Astrocyte (in vitro differentiated cells and primary cell): ENCODE data around the gene GSE1. TPM values are rescaled to one million over a fixed set of nuclear protein-coding genes. Genes with fewer than 3 reads are reported as not detected.

ENCODE experiments used
- DNase-seq: peaks from one replicate; pipeline ENCODE4 v3.0.0-alpha.2; 2010; ENCODE audit warnings: low read depth
- FAIRE-seq: peaks from 2 replicates; lab custom pipeline; 2011; peaks lifted over from hg19 to GRCh38; lab: Jason Lieb, UNC
- H2AFZ ChIP-seq: 2 replicates; pipeline ENCODE4 v1.6.0; 2012; ENCODE audit warnings: low read depth, low read length, inconsistent platforms
- H3K27ac ChIP-seq: 2 replicates; pipeline ENCODE4 v1.5.1; 2011; ENCODE audit warnings: low read depth, low read length, inconsistent platforms
- H3K27me3 ChIP-seq: 2 replicates; pipeline ENCODE4 v1.6.0; 2011; ENCODE audit warnings: low read length, inconsistent platforms; ENCODE audit not compliant: insufficient read depth
- H3K36me3 ChIP-seq: 2 replicates; pipeline ENCODE4 v1.5.1; 2011; ENCODE audit warnings: low read length, inconsistent platforms; ENCODE audit not compliant: insufficient read depth
- H3K4me1 ChIP-seq: 2 replicates; pipeline ENCODE4 v1.5.1; 2011; ENCODE audit warnings: low read length, inconsistent platforms; ENCODE audit not compliant: insufficient read depth
- H3K4me2 ChIP-seq: 2 replicates; pipeline ENCODE4 v1.6.0; 2012; ENCODE audit warnings: low read length, inconsistent platforms
- H3K4me3 ChIP-seq: 2 replicates; pipeline ENCODE4 v1.5.1; 2011; ENCODE audit warnings: low read depth, mild to moderate bottlenecking, low read length, inconsistent platforms; ENCODE audit not compliant: insufficient read depth
- H3K79me2 ChIP-seq: 2 replicates; pipeline ENCODE4 v1.6.0; 2012; ENCODE audit warnings: mild to moderate bottlenecking, low read length, inconsistent platforms; ENCODE audit not compliant: insufficient read depth
- H3K9ac ChIP-seq: 2 replicates; pipeline ENCODE4 v1.6.0; 2012; ENCODE audit warnings: mild to moderate bottlenecking, low read length, inconsistent platforms
- H3K9me3 ChIP-seq: 2 replicates; pipeline ENCODE4 v1.5.1; 2012; ENCODE audit warnings: low read depth, mild to moderate bottlenecking, low read length, inconsistent platforms; ENCODE audit not compliant: insufficient read depth
- H4K20me1 ChIP-seq: 2 replicates; pipeline ENCODE4 v1.6.0; 2012; ENCODE audit warnings: low read length, inconsistent platforms; ENCODE audit not compliant: insufficient read depth
- H3K27ac Mint-ChIP-seq: one replicate; pipeline ENCODE4 v1.8.0; 2021; ENCODE audit warnings: mild to moderate bottlenecking, mixed read lengths; ENCODE audit not compliant: unreplicated experiment
- H3K27me3 Mint-ChIP-seq: one replicate; pipeline ENCODE4 v1.8.0; 2021; ENCODE audit warnings: low read depth, mixed read lengths; ENCODE audit not compliant: unreplicated experiment
- H3K36me3 Mint-ChIP-seq: one replicate; pipeline ENCODE4 v1.8.0; 2021; ENCODE audit warnings: low read depth, mixed read lengths; ENCODE audit not compliant: unreplicated experiment
- H3K4me1 Mint-ChIP-seq: one replicate; pipeline ENCODE4 v1.8.0; 2021; ENCODE audit warnings: low read depth, mixed read lengths; ENCODE audit not compliant: unreplicated experiment
- H3K4me3 Mint-ChIP-seq: one replicate; pipeline ENCODE4 v1.8.0; 2021; ENCODE audit warnings: mild to moderate bottlenecking, moderate library complexity, mixed read lengths; ENCODE audit not compliant: unreplicated experiment
- H3K9me3 Mint-ChIP-seq: one replicate; pipeline ENCODE4 v1.8.0; 2021; ENCODE audit warnings: mild to moderate bottlenecking, mixed read lengths; ENCODE audit not compliant: unreplicated experiment
- EZH2 ChIP-seq: IDR thresholded peaks from 2 replicates; pipeline ENCODE4 v1.6.1; 2012; ENCODE audit warnings: mild to moderate bottlenecking, low read length, inconsistent platforms; ENCODE audit not compliant: insufficient read depth
- total RNA-seq: library from RNA; stranded (reverse); gene quantifications from 2 replicates; pipeline ENCODE4 v1.2.1, GENCODE V29; 2021
- TF ChIP-seq, protein P1 (sequence below): IDR thresholded peaks from 2 replicates; pipeline ENCODE4 v1.5.1; 2011; ENCODE audit warnings: low read depth, mild to moderate bottlenecking, inconsistent platforms, low read length, moderate library complexity; ENCODE audit not compliant: insufficient read depth

The GSE1 gene
- total RNA-seq, 1 donor from 2014 or later: 35.0 TPM

- Histone ChIP-seq H3K79me2 (peaks cover 23% of the 10 kb centered on the region), H3K4me1 (peaks cover 45% of the 10 kb centered on the region), H2AFZ (no peak overlapping the region), H3K27me3 (peaks cover 3% of the 10 kb centered on the region), H3K9me3 (no peaks in the 10 kb centered on the region), H3K9ac (no peak overlapping the region), H3K27ac (no peak overlapping the region), H3K4me3 (no peak overlapping the region), H4K20me1 (peaks cover 80% of the 10 kb centered on the region), H3K36me3 (no peaks in the 10 kb centered on the region), H3K4me2 (peak overlapping the region; percentile 86)
- DNase-seq: no peak
- no peaks in the 10 kb centered on the region for H3K9me3 Mint-ChIP-seq
- FAIRE-seq: no peak
- H3K27me3 Mint-ChIP-seq: peaks cover 6% of the 10 kb centered on the region
- H3K4me1 Mint-ChIP-seq: peaks cover 11% of the 10 kb centered on the region
- peak overlapping the region; percentile 64 for H3K4me3 Mint-ChIP-seq
- H3K36me3 Mint-ChIP-seq: peaks cover 4% of the 10 kb centered on the region
- H3K27ac Mint-ChIP-seq: peak overlapping the region; percentile 34
- TF ChIP-seq EZH2: peak; percentile 22
- TF ChIP-seq, protein P1, sequence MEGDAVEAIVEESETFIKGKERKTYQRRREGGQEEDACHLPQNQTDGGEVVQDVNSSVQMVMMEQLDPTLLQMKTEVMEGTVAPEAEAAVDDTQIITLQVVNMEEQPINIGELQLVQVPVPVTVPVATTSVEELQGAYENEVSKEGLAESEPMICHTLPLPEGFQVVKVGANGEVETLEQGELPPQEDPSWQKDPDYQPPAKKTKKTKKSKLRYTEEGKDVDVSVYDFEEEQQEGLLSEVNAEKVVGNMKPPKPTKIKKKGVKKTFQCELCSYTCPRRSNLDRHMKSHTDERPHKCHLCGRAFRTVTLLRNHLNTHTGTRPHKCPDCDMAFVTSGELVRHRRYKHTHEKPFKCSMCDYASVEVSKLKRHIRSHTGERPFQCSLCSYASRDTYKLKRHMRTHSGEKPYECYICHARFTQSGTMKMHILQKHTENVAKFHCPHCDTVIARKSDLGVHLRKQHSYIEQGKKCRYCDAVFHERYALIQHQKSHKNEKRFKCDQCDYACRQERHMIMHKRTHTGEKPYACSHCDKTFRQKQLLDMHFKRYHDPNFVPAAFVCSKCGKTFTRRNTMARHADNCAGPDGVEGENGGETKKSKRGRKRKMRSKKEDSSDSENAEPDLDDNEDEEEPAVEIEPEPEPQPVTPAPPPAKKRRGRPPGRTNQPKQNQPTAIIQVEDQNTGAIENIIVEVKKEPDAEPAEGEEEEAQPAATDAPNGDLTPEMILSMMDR: no peak
Observed at GRCh38 chr16:85615014-85615851, 2.1 kb downstream of the GSE1 start.

- peaks cover 38% of the 10 kb centered on the region for H3K4me1 ChIP-seq
- H4K20me1 ChIP-seq: peaks cover 81% of the 10 kb centered on the region
- DNase-seq: peak; percentile 72
- no peak overlapping the region for H3K4me3 ChIP-seq
- TF ChIP-seq, protein P1: peak; percentile 84
- TF ChIP-seq EZH2: peak; percentile 5
- H2AFZ ChIP-seq: no peak overlapping the region
- H3K79me2 ChIP-seq: peaks cover 30% of the 10 kb centered on the region
- no peak for FAIRE-seq
- H3K4me3 Mint-ChIP-seq: peak overlapping the region; percentile 27
- no peaks in the 10 kb centered on the region for H3K9me3 ChIP-seq
- H3K9ac ChIP-seq: peak overlapping the region; percentile 11
- no peaks in the 10 kb centered on the region for H3K36me3 ChIP-seq
- H3K9me3 Mint-ChIP-seq: no peaks in the 10 kb centered on the region
- H3K27ac Mint-ChIP-seq: peak overlapping the region; percentile 18
- peaks cover 11% of the 10 kb centered on the region for H3K4me1 Mint-ChIP-seq
- peaks cover 6% of the 10 kb centered on the region for H3K27me3 Mint-ChIP-seq
- H3K4me2 ChIP-seq: peak overlapping the region; percentile 86
- no peak overlapping the region for H3K27ac ChIP-seq
- H3K27me3 ChIP-seq: peaks cover 3% of the 10 kb centered on the region
- H3K36me3 Mint-ChIP-seq: peaks cover 6% of the 10 kb centered on the region
Observed at GRCh38 chr16:85615852-85616606, 2.9 kb downstream of the GSE1 start.
